ENCODE measurements around the gene PDGFD. TPM values are rescaled to one million over a fixed set of nuclear protein-coding genes. Genes with fewer than 3 reads are reported as not detected.

PDGFD gene
- total and polyA plus RNA-seq, 2 donors (not counting 1 experiment from before 2014, with no cell fraction given): 0.07 to 0.71 TPM

GRCh38 chr11:104106136-104106754 is 57.7 kb downstream of the PDGFD start:
- POLR2A ChIA-PET: no interaction called here
- H3K4me3 Mint-ChIP-seq: no peak overlapping the region
- no peaks in the 10 kb centered on the region for H3K79me2 ChIP-seq (ENCODE audit: control insufficient read depth, insufficient read depth, low read length)

GRCh38 chr11:104105155-104105554 is 58.8 kb downstream of the PDGFD start:
- no peaks in the 10 kb centered on the region for H3K36me3 ChIP-seq (replicated peaks in 1 of 2; ENCODE audit: control extremely low read depth in 1 of 2, control insufficient read depth in 1 of 2, extremely low read depth in 1 of 2, insufficient read depth in 2 of 2, low read length in 1 of 2)
- ChIA-PET POLR2A (no interaction called here), CTCF (no interaction called here)
- no peak overlapping the region for H3K27ac Mint-ChIP-seq
- no peaks in the 10 kb centered on the region for H3K79me2 ChIP-seq (ENCODE audit: control insufficient read depth, insufficient read depth, low read length)
- no peaks in the 10 kb centered on the region for H3K9me3 ChIP-seq (ENCODE audit: control extremely low read depth in 1 of 3, control insufficient read depth in 2 of 3, insufficient read depth in 1 of 3, low read length in 2 of 3)
- H3K4me3 Mint-ChIP-seq: no peak overlapping the region
- no peaks in the 10 kb centered on the region for H3K4me1 Mint-ChIP-seq
- H3K9me3 Mint-ChIP-seq (ENCODE audit: insufficient read depth): no peaks in the 10 kb centered on the region
- WGBS (ENCODE audit: insufficient coverage): no CpG with 5 or more reads among the region's 1 CpG
- no peak overlapping the region for H3K9ac ChIP-seq (ENCODE audit: low read length)
- no peak overlapping the region for H2AFZ ChIP-seq (ENCODE audit: insufficient read depth, low read depth, low read length, poor library complexity, severe bottlenecking)
- H3K4me1 ChIP-seq (ENCODE audit: control insufficient read depth in 2 of 2, insufficient read depth in 2 of 2, low read length in 2 of 2): no peaks in the 10 kb centered on the region
- no peaks in the 10 kb centered on the region for H4K20me1 ChIP-seq (ENCODE audit: control insufficient read depth, insufficient read depth, low read length, poor library complexity, severe bottlenecking)
- H3K27me3 ChIP-seq (replicated peaks in 1 of 4; ENCODE audit: control extremely low read depth in 1 of 4, control insufficient read depth in 3 of 4, insufficient read depth in 4 of 4, low read length in 3 of 4): no peaks in the 10 kb centered on the region
- H3K4me2 ChIP-seq (replicated peaks; ENCODE audit: low read depth, low read length, poor library complexity, severe bottlenecking): no peak overlapping the region
- no peak overlapping the region for H3K4me3 ChIP-seq (ENCODE audit: control extremely low read depth in 1 of 5, extremely low read depth in 1 of 5, insufficient read depth in 1 of 5, low read depth in 2 of 5, low read length in 4 of 5)
- no peak for TF ChIP-seq CTCF (IDR thresholded peaks at IDR 0.05)
- no peak for TF ChIP-seq EZH2 (IDR thresholded peaks at IDR 0.05; ENCODE audit: borderline replicate concordance, insufficient read depth, low read depth, low read length, poor library complexity, severe bottlenecking)
- intact Hi-C loops (cut with micrococcal nuclease): no loop called here
- H3K27me3 Mint-ChIP-seq: no peaks in the 10 kb centered on the region
- DNase-seq (no peak), ATAC-seq (ENCODE audit: low read depth) (no peak)
- H3K27ac ChIP-seq (ENCODE audit: low read length in 2 of 2): no peak overlapping the region

More at GRCh38 chr11:104106136-104106754, 57.7 kb downstream of the PDGFD start:
- Histone ChIP-seq H3K27ac (ENCODE audit: low read length in 2 of 2) (no peak overlapping the region), H3K4me1 (ENCODE audit: control insufficient read depth in 2 of 2, insufficient read depth in 2 of 2, low read length in 2 of 2) (no peaks in the 10 kb centered on the region), H3K9me3 (ENCODE audit: control extremely low read depth in 1 of 3, control insufficient read depth in 2 of 3, insufficient read depth in 1 of 3, low read length in 2 of 3) (no peaks in the 10 kb centered on the region), H3K4me3 (ENCODE audit: control extremely low read depth in 1 of 5, extremely low read depth in 1 of 5, insufficient read depth in 1 of 5, low read depth in 2 of 5, low read length in 4 of 5) (no peak overlapping the region), H3K9ac (ENCODE audit: low read length) (no peak overlapping the region), H3K27me3 (replicated peaks in 1 of 4; ENCODE audit: control extremely low read depth in 1 of 4, control insufficient read depth in 3 of 4, insufficient read depth in 4 of 4, low read length in 3 of 4) (no peaks in the 10 kb centered on the region), H3K4me2 (replicated peaks; ENCODE audit: low read depth, low read length, poor library complexity, severe bottlenecking) (no peak overlapping the region), H3K36me3 (replicated peaks in 1 of 2; ENCODE audit: control extremely low read depth in 1 of 2, control insufficient read depth in 1 of 2, extremely low read depth in 1 of 2, insufficient read depth in 2 of 2, low read length in 1 of 2) (no peaks in the 10 kb centered on the region), H2AFZ (ENCODE audit: insufficient read depth, low read depth, low read length, poor library complexity, severe bottlenecking) (no peak overlapping the region), H4K20me1 (ENCODE audit: control insufficient read depth, insufficient read depth, low read length, poor library complexity, severe bottlenecking) (no peaks in the 10 kb centered on the region)
- no peaks in the 10 kb centered on the region for H3K4me1 Mint-ChIP-seq
- peaks cover 2% of the 10 kb centered on the region for H3K9me3 Mint-ChIP-seq (ENCODE audit: insufficient read depth)
- intact Hi-C loops (cut with micrococcal nuclease): no loop called here
- CTCF ChIA-PET: no interaction called here
- H3K27ac Mint-ChIP-seq: no peak overlapping the region
- DNase-seq (no peak), ATAC-seq (ENCODE audit: low read depth) (no peak)
- TF ChIP-seq EZH2 (IDR thresholded peaks at IDR 0.05; ENCODE audit: borderline replicate concordance, insufficient read depth, low read depth, low read length, poor library complexity, severe bottlenecking) (no peak), CTCF (IDR thresholded peaks at IDR 0.05) (no peak)
- no peaks in the 10 kb centered on the region for H3K27me3 Mint-ChIP-seq
- WGBS (ENCODE audit: insufficient coverage): 88% methylated on average over 2 of the region's 5 CpGs

Measured in B cell (primary cell).